Kidney epithelial cell (primary cell): ENCODE results near the gene BTN2A1. TPM values are rescaled to one million over a fixed set of nuclear protein-coding genes. Genes with fewer than 3 reads are reported as not detected.
A peak's percentile ranks its signal among the peaks of the same experiment; 100 is the strongest.

Experiments used
- DNase-seq: peaks from one replicate; pipeline ENCODE4 v3.0.0-alpha.2; 2010; ENCODE audit warnings: low read depth
- H3K27me3 ChIP-seq: 2 replicates; pipeline ENCODE4 v1.6.0; 2011; ENCODE audit warnings: low read length; ENCODE audit not compliant: control insufficient read depth, insufficient read depth
- H3K36me3 ChIP-seq: 2 replicates; pipeline ENCODE4 v1.5.1; 2011; ENCODE audit warnings: low read length; ENCODE audit not compliant: control insufficient read depth, insufficient read depth
- H3K4me3 ChIP-seq: 2 replicates; pipeline ENCODE4 v1.5.1; 2011; ENCODE audit warnings: low read depth, mild to moderate bottlenecking, control low read depth, low read length
- CTCF ChIP-seq: IDR thresholded peaks from 2 replicates; pipeline ENCODE4 v1.5.1; 2011; ENCODE audit warnings: mild to moderate bottlenecking, moderate library complexity, low read length, control low read depth, inconsistent platforms; ENCODE audit not compliant: insufficient read depth, poor library complexity, severe bottlenecking
- total RNA-seq: library from RNA; depleted of rRNA; stranded (reverse); fragments of >200 nt; gene quantifications from 2 replicates; pipeline ENCODE4 v1.2.3, GENCODE V29; 2015

Gene BTN2A1
- total RNA-seq, 1 donor from 2014 or later = 17.5 TPM

GRCh38 chr6:26470643-26471042, 12.9 kb downstream of the BTN2A1 start:
- no peak overlapping the region for H3K4me3 ChIP-seq
- no peaks in the 10 kb centered on the region for H3K27me3 ChIP-seq
- DNase-seq = no peak
- peaks cover 5% of the 10 kb centered on the region for H3K36me3 ChIP-seq
- no peak for TF ChIP-seq CTCF

- Histone ChIP-seq H3K27me3 (no peaks in the 10 kb centered on the region), H3K4me3 (no peak overlapping the region), H3K36me3 (peaks cover 5% of the 10 kb centered on the region)
- TF ChIP-seq CTCF = no peak
- DNase-seq = no peak
Observed at GRCh38 chr6:26471970-26472369, 14.2 kb downstream of the BTN2A1 start.

GRCh38 chr6:26472549-26473290, 15.0 kb downstream of the BTN2A1 start:
- DNase-seq = no peak
- Histone ChIP-seq H3K36me3 (peaks cover 5% of the 10 kb centered on the region), H3K27me3 (no peaks in the 10 kb centered on the region), H3K4me3 (no peak overlapping the region)
- no peak for TF ChIP-seq CTCF

- Histone ChIP-seq H3K27me3 (no peaks in the 10 kb centered on the region), H3K36me3 (peaks cover under 1% of the 10 kb centered on the region), H3K4me3 (peak overlapping the region; percentile 44)
- TF ChIP-seq CTCF = no peak
- DNase-seq = no peak
Observed at GRCh38 chr6:26473429-26473757, 15.6 kb downstream of the BTN2A1 start.

GRCh38 chr6:26473758-26474438, 16.1 kb downstream of the BTN2A1 start:
- peak; percentile 97 for DNase-seq
- H3K36me3 ChIP-seq = no peaks in the 10 kb centered on the region
- TF ChIP-seq CTCF = no peak
- H3K4me3 ChIP-seq = peak overlapping the region; percentile 44
- no peaks in the 10 kb centered on the region for H3K27me3 ChIP-seq
